Endothelial cell of umbilical vein (primary cell): Measurements from ENCODE around the gene TNS2. TPM values are rescaled to one million over a fixed set of nuclear protein-coding genes. Genes with fewer than 3 reads are reported as not detected.

ENCODE experiments used
- BruUV-seq: library from RNA; stranded (reverse); fragments of 400-500 nt; replicated peaks from 2 replicates; lab custom pipeline; 2021; lab: Mats Ljungman, UMichigan
- CTCF ChIA-PET: fragments of 300-600, 350-600 bp; sonication (Branson Sonifier 250); formaldehyde crosslinking; loops from one replicate; lab custom pipeline; 2021; ENCODE audit warnings: antibody characterized with exemption, inconsistent platforms; lab: Charles Lee
- POLR2A ChIA-PET: fragments of 300-600, 350-600 bp; sonication (Branson Sonifier 250); formaldehyde crosslinking; loops from one replicate; lab custom pipeline; 2021; ENCODE audit warnings: antibody characterized with exemption, inconsistent platforms; lab: Charles Lee
- DNase-seq: peaks from one replicate; pipeline ENCODE4 v3.0.0-alpha.2; 2011; ENCODE audit warnings: low read depth, low spot score
- FAIRE-seq: peaks from 2 replicates; lab custom pipeline; 2011; peaks lifted over from hg19 to GRCh38; lab: Jason Lieb, UNC
- H2AFZ ChIP-seq: 2 replicates; pipeline ENCODE4 v1.6.0; 2012; ENCODE audit warnings: low read depth, low read length, control low read depth, inconsistent platforms
- H3K27ac ChIP-seq: 2 replicates; pipeline ENCODE4 v1.5.1; 2011; ENCODE audit warnings: low read depth, mild to moderate bottlenecking, control low read depth, low read length, moderate library complexity; ENCODE audit not compliant: insufficient read depth
- H3K27me3 ChIP-seq, 2 experiments: 2 replicates each; pipeline versions ENCODE4 v1.6.0 to v1.6.1; 2011; ENCODE audit warnings: low read length in 2 of 2, mixed read lengths in 1 of 2; ENCODE audit not compliant: control insufficient read depth in 2 of 2, insufficient read depth in 2 of 2
- H3K36me3 ChIP-seq, 2 experiments: 2 replicates in 1 of 2; 3 replicates in 1 of 2; pipeline ENCODE4 v1.5.1; 2011; ENCODE audit warnings: low read length in 2 of 2, mild to moderate bottlenecking in 1 of 2, moderate library complexity in 1 of 2; ENCODE audit not compliant: control insufficient read depth in 2 of 2, insufficient read depth in 2 of 2; ENCODE audit errors: extremely low read depth in 1 of 2
- H3K4me1 ChIP-seq: 3 replicates; pipeline ENCODE4 v1.5.1; 2011; ENCODE audit warnings: mild to moderate bottlenecking, low read length; ENCODE audit not compliant: control insufficient read depth, insufficient read depth; ENCODE audit errors: extremely low read depth
- H3K4me2 ChIP-seq: 2 replicates; pipeline ENCODE4 v1.6.1; 2011; ENCODE audit warnings: low read length, control low read depth, mixed read lengths; ENCODE audit not compliant: insufficient read depth
- H3K4me3 ChIP-seq, 3 experiments: fragments of 200-600 bp in 1 of 3; sonication (generic), shearing (Covaris generic) in 1 of 3; replicated peaks in 1 of 3; 2 replicates each; pipeline ENCODE4 v1.5.1; 2011 to 2016; ENCODE audit warnings: control low read depth in 3 of 3, low read length in 3 of 3, mild to moderate bottlenecking in 2 of 3, inconsistent platforms in 1 of 3, low read depth in 1 of 3, moderate library complexity in 1 of 3; ENCODE audit not compliant: insufficient read depth in 1 of 3
- H3K79me2 ChIP-seq: 2 replicates; pipeline ENCODE4 v1.6.0; 2012; ENCODE audit warnings: low read length, inconsistent platforms; ENCODE audit not compliant: control insufficient read depth, insufficient read depth
- H3K9ac ChIP-seq: replicated peaks from 2 replicates; pipeline ENCODE3; 2011; ENCODE audit warnings: low read length, control low read depth; ENCODE audit not compliant: insufficient read depth; ENCODE audit errors: extremely low read depth
- H3K9me1 ChIP-seq: replicated peaks from 3 replicates; pipeline ENCODE4 v1.6.0; 2011; ENCODE audit warnings: mild to moderate bottlenecking, low read length; ENCODE audit not compliant: control insufficient read depth, insufficient read depth; ENCODE audit errors: extremely low read depth
- H3K9me3 ChIP-seq: replicated peaks from 2 replicates; pipeline ENCODE4 v1.5.1; 2012; ENCODE audit warnings: low read length, inconsistent platforms; ENCODE audit not compliant: control insufficient read depth, insufficient read depth
- H4K20me1 ChIP-seq: replicated peaks from 2 replicates; pipeline ENCODE3; 2011; ENCODE audit warnings: mild to moderate bottlenecking, low read length; ENCODE audit not compliant: control insufficient read depth, insufficient read depth; ENCODE audit errors: extremely low read depth
- GATA2 ChIP-seq: IDR thresholded peaks from 2 replicates; pipeline ENCODE4 v1.7.0; 2011; ENCODE audit warnings: low read depth, mild to moderate bottlenecking, moderate library complexity, mixed read lengths, low read length; ENCODE audit not compliant: insufficient read length, insufficient read depth
- MYC ChIP-seq: IDR thresholded peaks from one replicate; pipeline ENCODE4 v1.6.1; 2011; ENCODE audit warnings: mild to moderate bottlenecking, low read depth, low read length
- dilution Hi-C: fragments of 300-500 bp; cut with MboI; formaldehyde crosslinking; loops from one replicate; pipeline ENCODE4 v1.15.0; 2019; ENCODE audit warnings: low sequenced_read_pairs; ENCODE audit not compliant: extremely low pct_ligation_motif_present
- intact Hi-C: fragments of 100-400 bp; cut with micrococcal nuclease; formaldehyde crosslinking; loops from one replicate; pipeline ENCODE4 v1.10.0; 2022
- polyA plus RNA-seq, 4 experiments: library from polyadenylated mRNA; depleted of rRNA in 3 of 4; stranded (reverse) in 3 of 4; unstranded in 1 of 4; fragments of >200 nt; gene quantifications; 2 replicates each; pipeline versions ENCODE4 v1.2.1 to v1.2.3, GENCODE V29; 2011 to 2012; ENCODE audit warnings: missing spikeins in 1 of 4
- total RNA-seq: library from RNA; stranded (reverse); gene quantifications from 2 replicates; pipeline ENCODE4 v1.2.3, GENCODE V29; 2021
- TF ChIP-seq, protein P1 (sequence below), 2 donors: IDR thresholded peaks; 1 replicate in 1 of 2; 2 replicates in 1 of 2; pipeline ENCODE4 v1.5.1; 2011; ENCODE audit warnings: low read length in 2 of 2, mild to moderate bottlenecking in 2 of 2, moderate library complexity in 2 of 2, control low read depth in 1 of 2, inconsistent platforms in 1 of 2, low read depth in 1 of 2; ENCODE audit not compliant: insufficient read depth in 1 of 2; ENCODE audit errors: extremely low read depth in 1 of 2
- TF ChIP-seq, protein P2 (sequence below): IDR thresholded peaks from 2 replicates; pipeline ENCODE4 v1.6.1; 2011; ENCODE audit not compliant: insufficient read depth, insufficient read length

Gene TNS2
- total and polyA plus RNA-seq, 2 donors (not counting 3 experiments of a cell fraction or from before 2014, with no cell fraction given): 84.5 to 106 TPM

DNA sequence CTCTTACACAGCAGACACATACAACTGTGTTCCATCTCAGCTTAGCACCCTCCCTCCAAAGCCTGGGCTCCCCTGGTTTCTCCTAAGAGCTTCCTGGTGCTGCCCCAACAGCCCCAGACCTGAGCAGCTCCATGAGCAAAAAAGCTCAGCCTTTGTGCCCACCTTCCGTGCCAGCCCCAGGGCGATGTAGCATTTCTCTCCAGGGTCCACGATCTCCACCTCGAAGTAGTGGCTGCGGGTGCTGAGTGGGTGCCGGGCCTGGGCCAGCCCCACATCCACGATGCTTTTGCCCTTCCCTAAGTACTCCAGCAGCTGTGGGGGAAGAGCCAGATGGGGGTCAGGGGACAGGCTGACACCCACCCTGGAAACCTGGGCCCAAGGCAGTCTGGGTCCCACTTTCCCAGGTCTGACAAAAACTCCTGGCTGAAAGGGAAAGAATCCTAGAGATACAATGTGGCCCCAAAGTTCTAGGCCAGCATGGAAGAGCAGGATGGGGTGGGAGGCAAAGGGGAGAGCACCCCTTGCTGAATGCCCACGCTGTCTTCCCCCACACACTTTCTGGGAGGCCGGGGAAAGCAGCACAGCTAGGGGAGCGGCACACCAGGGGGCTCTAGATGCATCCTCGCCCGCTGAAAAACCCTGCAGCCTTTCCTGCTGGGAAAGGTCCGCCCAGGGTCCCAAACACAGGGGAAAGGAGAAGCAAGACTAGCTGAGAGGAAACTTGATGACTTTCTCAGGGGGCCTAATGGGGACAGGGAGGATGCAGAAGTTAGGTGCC is 18.3 kb downstream of the TNS2 start:
- POLR2A ChIA-PET: interaction anchor here (1.3 kb wide), 1 partner anchor 14 kb away, joined by 3 read pairs; no protein-coding TSS in a partner anchor
- peaks cover 2 to 7% of the 10 kb centered on the region in 2 experiments for H3K36me3 ChIP-seq

DNA sequence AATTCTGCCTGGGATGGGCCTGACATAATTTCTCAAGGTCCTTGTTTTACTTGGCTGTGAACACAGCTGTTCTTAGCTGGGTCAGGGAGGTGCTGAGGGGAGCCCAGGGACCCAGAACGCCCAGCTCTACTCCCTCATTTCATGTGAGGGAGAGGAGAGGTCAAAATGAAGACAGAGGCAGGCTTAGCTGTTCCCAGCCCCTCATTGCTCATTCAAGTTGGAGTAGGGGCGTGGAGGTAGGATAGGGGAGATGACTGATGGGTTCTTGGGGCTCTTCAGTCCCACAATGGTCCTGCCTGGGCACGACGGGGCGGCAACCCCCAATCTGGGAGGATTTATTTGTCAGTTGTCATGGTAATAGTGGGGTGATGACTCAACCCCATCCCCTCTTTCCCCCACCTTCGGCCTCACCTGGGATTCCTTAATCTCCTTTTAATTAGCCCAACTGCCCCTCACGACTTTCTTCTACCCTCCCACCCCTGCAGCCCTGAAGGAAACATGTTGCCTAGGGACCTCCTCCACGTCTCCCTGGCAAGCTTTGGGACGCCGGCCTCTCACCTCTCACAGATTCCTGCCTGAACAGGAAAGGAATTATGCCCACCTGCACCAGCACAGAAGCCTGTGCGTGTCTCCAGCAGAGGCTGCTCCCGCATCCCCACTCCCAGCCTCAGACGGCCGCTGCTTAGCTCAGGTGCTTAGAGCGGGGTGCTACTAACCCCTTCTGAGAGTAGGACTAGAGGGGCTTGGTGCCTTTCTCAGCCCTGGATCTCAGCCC is 19.1 kb downstream of the TNS2 start:
- CTCF ChIA-PET: interaction anchor here (1.1 to 14.2 kb wide), 7 partner anchors 9 to 252 kb away, joined by 3 to 463 read pairs (median 79); partner anchors contain the start of genes AAAS, IGFBP6, SOAT2 and SPRYD3
- H2AFZ ChIP-seq: no peak overlapping the region
- no peak overlapping the region for H3K27ac ChIP-seq
- no TSS peak for BruUV-seq
- no peaks in the 10 kb centered on the region for H3K9me3 ChIP-seq
- intact Hi-C loops: no loop called here
- dilution Hi-C loops: no loop called here
- H3K36me3 ChIP-seq: peaks cover 0 to 6% of the 10 kb centered on the region in 2 experiments
- H3K9ac ChIP-seq: no peak overlapping the region
- no peaks in the 10 kb centered on the region for H3K9me1 ChIP-seq
- no peak for FAIRE-seq
- no peaks in the 10 kb centered on the region for H3K27me3 ChIP-seq
- peaks cover 38% of the 10 kb centered on the region for H3K4me1 ChIP-seq
- no peak for DNase-seq
- POLR2A ChIA-PET: no interaction called here
- no peaks in the 10 kb centered on the region for H4K20me1 ChIP-seq
- no peaks in the 10 kb centered on the region for H3K79me2 ChIP-seq
- no peak overlapping the region for H3K4me2 ChIP-seq
- H3K4me3 ChIP-seq: no peak overlapping the region
- TF ChIP-seq, protein P1, sequence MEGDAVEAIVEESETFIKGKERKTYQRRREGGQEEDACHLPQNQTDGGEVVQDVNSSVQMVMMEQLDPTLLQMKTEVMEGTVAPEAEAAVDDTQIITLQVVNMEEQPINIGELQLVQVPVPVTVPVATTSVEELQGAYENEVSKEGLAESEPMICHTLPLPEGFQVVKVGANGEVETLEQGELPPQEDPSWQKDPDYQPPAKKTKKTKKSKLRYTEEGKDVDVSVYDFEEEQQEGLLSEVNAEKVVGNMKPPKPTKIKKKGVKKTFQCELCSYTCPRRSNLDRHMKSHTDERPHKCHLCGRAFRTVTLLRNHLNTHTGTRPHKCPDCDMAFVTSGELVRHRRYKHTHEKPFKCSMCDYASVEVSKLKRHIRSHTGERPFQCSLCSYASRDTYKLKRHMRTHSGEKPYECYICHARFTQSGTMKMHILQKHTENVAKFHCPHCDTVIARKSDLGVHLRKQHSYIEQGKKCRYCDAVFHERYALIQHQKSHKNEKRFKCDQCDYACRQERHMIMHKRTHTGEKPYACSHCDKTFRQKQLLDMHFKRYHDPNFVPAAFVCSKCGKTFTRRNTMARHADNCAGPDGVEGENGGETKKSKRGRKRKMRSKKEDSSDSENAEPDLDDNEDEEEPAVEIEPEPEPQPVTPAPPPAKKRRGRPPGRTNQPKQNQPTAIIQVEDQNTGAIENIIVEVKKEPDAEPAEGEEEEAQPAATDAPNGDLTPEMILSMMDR (IDR thresholded peaks at IDR 0.05; ENCODE audit: extremely low read depth in 1 of 2, insufficient read depth in 1 of 2, low read depth in 1 of 2, low read length in 2 of 2): no peak

More for the DNA sequence above, 18.3 kb downstream of the TNS2 start:
- Histone ChIP-seq H2AFZ (no peak overlapping the region), H3K9me1 (no peaks in the 10 kb centered on the region), H3K9me3 (no peaks in the 10 kb centered on the region), H3K27ac (no peak overlapping the region), H3K79me2 (no peaks in the 10 kb centered on the region), H3K9ac (no peak overlapping the region), H3K4me3 (no peak overlapping the region), H3K27me3 (no peaks in the 10 kb centered on the region), H3K4me1 (peaks cover 38% of the 10 kb centered on the region), H4K20me1 (no peaks in the 10 kb centered on the region), H3K4me2 (no peak overlapping the region)
- DNase-seq (no peak), FAIRE-seq (no peak)
- intact Hi-C loops: no loop called here
- TF ChIP-seq MYC (no peak), GATA2 (no peak)
- TF ChIP-seq, protein P2, sequence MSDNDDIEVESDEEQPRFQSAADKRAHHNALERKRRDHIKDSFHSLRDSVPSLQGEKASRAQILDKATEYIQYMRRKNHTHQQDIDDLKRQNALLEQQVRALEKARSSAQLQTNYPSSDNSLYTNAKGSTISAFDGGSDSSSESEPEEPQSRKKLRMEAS: no peak
- BruUV-seq: no TSS peak
- dilution Hi-C loops: no loop called here
- CTCF ChIA-PET: interaction anchor here (1.1 to 14.2 kb wide), 9 partner anchors 10 to 253 kb away, joined by 3 to 463 read pairs (median 79); partner anchors contain the start of genes AAAS, CSAD, IGFBP6 and SOAT2
